ENCODE results near the gene NEK4. TPM values are rescaled to one million over a fixed set of nuclear protein-coding genes. Genes with fewer than 3 reads are reported as not detected.

NEK4 gene
- total RNA-seq, 1 experiment from 2014 or later: 36.2 TPM

- Histone ChIP-seq H4K20me1 (ENCODE audit: insufficient read depth) (no peaks in the 10 kb centered on the region), H3K9me3 (ENCODE audit: control insufficient read depth in 1 of 2, insufficient read depth in 1 of 2, low read depth in 1 of 2, low read length in 2 of 2) (no peaks in the 10 kb centered on the region), H3K27me3 (ENCODE audit: insufficient read depth, low read length) (no peaks in the 10 kb centered on the region), H3K4me1 (ENCODE audit: control insufficient read depth in 1 of 2, insufficient read depth in 2 of 2, low read length in 2 of 2) (no peaks in the 10 kb centered on the region), H3K9me2 (ENCODE audit: insufficient read depth) (no peaks in the 10 kb centered on the region), H3K79me2 (ENCODE audit: insufficient read depth, low read length) (no peaks in the 10 kb centered on the region), H3K36me3 (ENCODE audit: control insufficient read depth in 1 of 2, insufficient read depth in 2 of 2, low read length in 2 of 2) (no peaks in the 10 kb centered on the region), H3K27ac (ENCODE audit: low read depth, low read length) (no peak overlapping the region), H3K9ac (ENCODE audit: low read length) (no peak overlapping the region), H3K4me2 (ENCODE audit: low read length) (no peak overlapping the region), H2AFZ (ENCODE audit: low read depth, low read length, poor library complexity, severe bottlenecking) (no peak overlapping the region), H3K4me3 (replicated peaks in 1 of 2; ENCODE audit: low read depth in 1 of 2, low read length in 2 of 2) (no peak overlapping the region)
- ChIA-PET RAD21 (ENCODE audit: low non-redundant PET in 1 of 2, low total read pairs in 2 of 2, uncharacterized antibody in 2 of 2, unreplicated experiment in 2 of 2) (no interaction called here), CTCF (no interaction called here), POLR2A (no interaction called here)
- intact Hi-C loops (cut with micrococcal nuclease): no loop called here
- DNase-seq (ENCODE audit: low read depth, low spot score) (no peak), ATAC-seq (no peak)
- no TSS peak for BruUV-seq (replicated peaks)
- TF ChIP-seq SIN3A (IDR thresholded peaks at IDR 0.05; ENCODE audit: low read depth) (no peak), SP1 (IDR thresholded peaks at IDR 0.05; ENCODE audit: low read depth) (no peak), ZNF274 (IDR thresholded peaks at IDR 0.05; ENCODE audit: low read depth, low read length) (no peak), CEBPB (IDR thresholded peaks at IDR 0.05; ENCODE audit: low read depth) (no peak), EZH2phosphoT487 (IDR thresholded peaks at IDR 0.05; ENCODE audit: borderline replicate concordance) (no peak), RAD21 (IDR thresholded peaks at IDR 0.05; ENCODE audit: low read depth) (no peak), EGR1 (IDR thresholded peaks at IDR 0.05; ENCODE audit: low read depth) (no peak), POLR2A (IDR thresholded peaks at IDR 0.05; ENCODE audit: borderline replicate concordance, extremely low read depth, insufficient read depth, insufficient read length) (no peak), TCF7L2 (IDR thresholded peaks at IDR 0.05; ENCODE audit: borderline replicate concordance, extremely low read depth, insufficient read depth, insufficient read length) (no peak), JUND (IDR thresholded peaks at IDR 0.05) (no peak), ELF1 (IDR thresholded peaks at IDR 0.05; ENCODE audit: borderline replicate concordance, low read depth) (no peak), CBX3 (IDR thresholded peaks at IDR 0.05; ENCODE audit: low read depth) (no peak), FOSL1 (IDR thresholded peaks at IDR 0.05; ENCODE audit: low read depth) (no peak), ZFX (IDR thresholded peaks at IDR 0.05) (no peak), EZH2 (IDR thresholded peaks at IDR 0.05) (no peak)
- TF ChIP-seq, protein P1, sequence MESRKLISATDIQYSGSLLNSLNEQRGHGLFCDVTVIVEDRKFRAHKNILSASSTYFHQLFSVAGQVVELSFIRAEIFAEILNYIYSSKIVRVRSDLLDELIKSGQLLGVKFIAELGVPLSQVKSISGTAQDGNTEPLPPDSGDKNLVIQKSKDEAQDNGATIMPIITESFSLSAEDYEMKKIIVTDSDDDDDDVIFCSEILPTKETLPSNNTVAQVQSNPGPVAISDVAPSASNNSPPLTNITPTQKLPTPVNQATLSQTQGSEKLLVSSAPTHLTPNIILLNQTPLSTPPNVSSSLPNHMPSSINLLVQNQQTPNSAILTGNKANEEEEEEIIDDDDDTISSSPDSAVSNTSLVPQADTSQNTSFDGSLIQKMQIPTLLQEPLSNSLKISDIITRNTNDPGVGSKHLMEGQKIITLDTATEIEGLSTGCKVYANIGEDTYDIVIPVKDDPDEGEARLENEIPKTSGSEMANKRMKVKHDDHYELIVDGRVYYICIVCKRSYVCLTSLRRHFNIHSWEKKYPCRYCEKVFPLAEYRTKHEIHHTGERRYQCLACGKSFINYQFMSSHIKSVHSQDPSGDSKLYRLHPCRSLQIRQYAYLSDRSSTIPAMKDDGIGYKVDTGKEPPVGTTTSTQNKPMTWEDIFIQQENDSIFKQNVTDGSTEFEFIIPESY (IDR thresholded peaks at IDR 0.05; ENCODE audit: extremely low read depth, insufficient replicate concordance, low read length): no peak
- TF ChIP-seq, protein P2, sequence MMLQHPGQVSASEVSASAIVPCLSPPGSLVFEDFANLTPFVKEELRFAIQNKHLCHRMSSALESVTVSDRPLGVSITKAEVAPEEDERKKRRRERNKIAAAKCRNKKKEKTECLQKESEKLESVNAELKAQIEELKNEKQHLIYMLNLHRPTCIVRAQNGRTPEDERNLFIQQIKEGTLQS (IDR thresholded peaks at IDR 0.05): no peak
Observed at GRCh38 chr3:52805270-52806039, 34.7 kb upstream of the NEK4 start.
